H1 (cell line): ENCODE data around the gene DEFB112. TPM values are rescaled to one million over a fixed set of nuclear protein-coding genes. Genes with fewer than 3 reads are reported as not detected.
A peak's percentile ranks its signal among the peaks of the same experiment; 100 is the strongest.

Source experiments
- CTCF ChIA-PET: fragments of 300-600 bp; sonication (Branson Sonifier 250); formaldehyde crosslinking; loops from one replicate; lab custom pipeline; 2021; ENCODE audit not compliant: partially characterized antibody; lab: Charles Lee
- POLR2A ChIA-PET: fragments of 300-600 bp; sonication (Branson Sonifier 250); formaldehyde crosslinking; loops from one replicate; lab custom pipeline; 2021; ENCODE audit warnings: inconsistent platforms; ENCODE audit not compliant: partially characterized antibody; lab: Charles Lee
- DNase-seq, 2 experiments: peaks; one replicate each; pipeline versions ENCODE4 v3.0.0 to v3.0.0-alpha.2; 2010 to 2022; ENCODE audit warnings: low spot score in 2 of 2, low read depth in 1 of 2, mixed read lengths in 1 of 2
- FAIRE-seq: peaks from 2 replicates; lab custom pipeline; 2011; peaks lifted over from hg19 to GRCh38; lab: Jason Lieb, UNC
- H2AFZ ChIP-seq: 2 replicates; pipeline ENCODE4 v1.8.1; 2012; ENCODE audit warnings: low read length, inconsistent platforms
- H2AK5ac ChIP-seq: 2 replicates; pipeline ENCODE4 v1.6.1; 2013; ENCODE audit warnings: low read depth, low read length
- H2BK120ac ChIP-seq: replicated peaks from 2 replicates; pipeline ENCODE3; 2013; ENCODE audit warnings: low read depth, low read length, inconsistent platforms
- H2BK12ac ChIP-seq: 2 replicates; pipeline ENCODE4 v1.6.1; 2013; ENCODE audit warnings: low read depth, low read length
- H2BK15ac ChIP-seq: 2 replicates; pipeline ENCODE4 v1.6.1; 2013; ENCODE audit warnings: low read length
- H2BK20ac ChIP-seq: 2 replicates; pipeline ENCODE4 v1.6.1; 2013; ENCODE audit warnings: low read length
- H2BK5ac ChIP-seq: 2 replicates; pipeline ENCODE4 v1.6.1; 2013; ENCODE audit warnings: low read depth, low read length
- H3K14ac ChIP-seq: 2 replicates; pipeline ENCODE4 v1.6.1; 2013; ENCODE audit warnings: inconsistent platforms; ENCODE audit not compliant: insufficient read length
- H3K18ac ChIP-seq: 2 replicates; pipeline ENCODE4 v1.6.1; 2013; ENCODE audit warnings: low read length; ENCODE audit errors: extremely low read depth
- H3K23ac ChIP-seq: 2 replicates; pipeline ENCODE4 v1.6.1; 2013; ENCODE audit warnings: inconsistent platforms; ENCODE audit not compliant: insufficient read length
- H3K23me2 ChIP-seq: 2 replicates; pipeline ENCODE4 v1.6.1; 2013; ENCODE audit warnings: low read depth, low read length
- H3K27ac ChIP-seq: 2 replicates; pipeline ENCODE4 v1.6.1; 2011; ENCODE audit warnings: low read depth, low read length, inconsistent platforms
- H3K27me3 ChIP-seq, 4 experiments: replicated peaks in 1 of 4; 1 replicate in 1 of 4; 2 replicates in 3 of 4; pipeline versions ENCODE4 v1.6.1 to v1.8.1; 2011 to 2013; ENCODE audit warnings: low read length in 3 of 4, mild to moderate bottlenecking in 3 of 4, inconsistent platforms in 2 of 4, mixed read lengths in 2 of 4, moderate library complexity in 1 of 4; ENCODE audit not compliant: control insufficient read depth in 3 of 4, insufficient read depth in 3 of 4; ENCODE audit errors: extremely low read depth in 1 of 4
- H3K36me3 ChIP-seq, 4 experiments: 2 replicates each; pipeline versions ENCODE4 v1.6.1 to v1.8.1; 2011 to 2013; ENCODE audit warnings: mild to moderate bottlenecking in 4 of 4, low read length in 3 of 4, moderate library complexity in 2 of 4, control low read depth in 1 of 4, inconsistent platforms in 1 of 4; ENCODE audit not compliant: insufficient read depth in 4 of 4, control insufficient read depth in 2 of 4
- H3K4ac ChIP-seq: replicated peaks from 2 replicates; pipeline ENCODE3; 2013; ENCODE audit warnings: low read length, low read depth, mixed read lengths, inconsistent platforms; ENCODE audit not compliant: insufficient read length
- H3K4me1 ChIP-seq, 4 experiments: replicated peaks in 1 of 4; 1 replicate in 1 of 4; 2 replicates in 3 of 4; pipeline versions ENCODE4 v1.6.1 to v1.8.1; 2011 to 2013; ENCODE audit warnings: low read length in 3 of 4, inconsistent platforms in 2 of 4, mixed read lengths in 1 of 4; ENCODE audit not compliant: insufficient read depth in 4 of 4, control insufficient read depth in 3 of 4
- H3K4me2 ChIP-seq, 2 experiments: 2 replicates each; pipeline versions ENCODE4 v1.6.1 to v1.8.1; 2011 to 2013; ENCODE audit warnings: low read depth in 2 of 2, low read length in 2 of 2, control low read depth in 1 of 2, inconsistent platforms in 1 of 2, mild to moderate bottlenecking in 1 of 2; ENCODE audit not compliant: insufficient read depth in 1 of 2
- H3K4me3 ChIP-seq, 4 experiments: fragments of 200-600, 300-600 bp in 1 of 4; sonication (generic), shearing (Covaris generic), sonication (Bioruptor Twin) in 1 of 4; 2 replicates each; pipeline versions ENCODE4 v1.5.1 to v1.8.1; 2011 to 2016; ENCODE audit warnings: low read length in 4 of 4, low read depth in 3 of 4, control low read depth in 2 of 4, inconsistent platforms in 2 of 4, mild to moderate bottlenecking in 2 of 4, mixed read lengths in 1 of 4, moderate library complexity in 1 of 4; ENCODE audit not compliant: insufficient read depth in 2 of 4; ENCODE audit errors: extremely low read depth in 1 of 4
- H3K56ac ChIP-seq: replicated peaks from 2 replicates; pipeline ENCODE3; 2013; ENCODE audit warnings: low read depth, mild to moderate bottlenecking, mixed read lengths, low read length, inconsistent platforms; ENCODE audit not compliant: insufficient read length
- H3K79me1 ChIP-seq: 2 replicates; pipeline ENCODE4 v1.6.1; 2013; ENCODE audit warnings: low read depth, low read length, control low read depth
- H3K79me2 ChIP-seq, 2 experiments: 2 replicates each; pipeline versions ENCODE4 v1.6.1 to v1.8.1; 2012 to 2013; ENCODE audit warnings: low read length in 2 of 2, mild to moderate bottlenecking in 2 of 2, inconsistent platforms in 1 of 2; ENCODE audit not compliant: insufficient read depth in 2 of 2, control insufficient read depth in 1 of 2
- H3K9ac ChIP-seq, 4 experiments: replicated peaks in 1 of 4; 1 replicate in 1 of 4; 2 replicates in 3 of 4; pipeline versions ENCODE4 v1.6.1 to v1.8.1; 2011 to 2013; ENCODE audit warnings: low read depth in 3 of 4, low read length in 3 of 4, control low read depth in 2 of 4, mild to moderate bottlenecking in 2 of 4, moderate library complexity in 2 of 4, inconsistent platforms in 1 of 4; ENCODE audit errors: extremely low read depth in 1 of 4
- H3K9me3 ChIP-seq, 2 experiments: 2 replicates each; pipeline versions ENCODE4 v1.6.1 to v1.8.1; 2012 to 2013; ENCODE audit warnings: mild to moderate bottlenecking in 2 of 2, moderate library complexity in 2 of 2, control low read depth in 1 of 2, inconsistent platforms in 1 of 2, low read depth in 1 of 2, low read length in 1 of 2, mixed read lengths in 1 of 2; ENCODE audit not compliant: insufficient read depth in 2 of 2
- H4K20me1 ChIP-seq, 2 experiments: replicated peaks in 1 of 2; 2 replicates each; pipeline versions ENCODE3 to v1.8.1; 2011 to 2013; ENCODE audit warnings: inconsistent platforms in 2 of 2, low read length in 2 of 2, mild to moderate bottlenecking in 1 of 2; ENCODE audit not compliant: insufficient read depth in 2 of 2, control insufficient read depth in 1 of 2
- H4K5ac ChIP-seq: 2 replicates; pipeline ENCODE4 v1.6.1; 2013; ENCODE audit warnings: low read length, low read depth, mixed read lengths, inconsistent platforms; ENCODE audit not compliant: insufficient read length
- H4K8ac ChIP-seq: 2 replicates; pipeline ENCODE4 v1.8.0; 2013; ENCODE audit warnings: mild to moderate bottlenecking, moderate library complexity, low read length, inconsistent platforms; ENCODE audit not compliant: insufficient read depth; ENCODE audit errors: extremely low read depth
- H4K91ac ChIP-seq: replicated peaks from 2 replicates; pipeline ENCODE3; 2013; ENCODE audit warnings: low read length, mixed read lengths, inconsistent platforms; ENCODE audit not compliant: insufficient read length
- CTCF ChIP-seq, 3 experiments: IDR thresholded peaks; 1 replicate in 2 of 3; 2 replicates in 1 of 3; pipeline versions ENCODE4 v1.5.1 to v1.6.1; 2011; ENCODE audit warnings: low read length in 3 of 3, mild to moderate bottlenecking in 3 of 3, inconsistent platforms in 2 of 3, low read depth in 1 of 3, moderate library complexity in 1 of 3; ENCODE audit not compliant: insufficient read depth in 1 of 3; ENCODE audit errors: control extremely low read depth in 1 of 3
- E2F6 ChIP-seq: IDR thresholded peaks from 2 replicates; pipeline ENCODE4 v1.6.1; 2012; ENCODE audit warnings: inconsistent platforms
- POLR2A ChIP-seq, 2 experiments: IDR thresholded peaks; 1 replicate in 1 of 2; 2 replicates in 1 of 2; pipeline ENCODE4 v1.6.1; 2011; ENCODE audit warnings: low read depth in 2 of 2, low read length in 2 of 2, mild to moderate bottlenecking in 2 of 2; ENCODE audit errors: control extremely low read depth in 1 of 2
- POLR2AphosphoS5 ChIP-seq: IDR thresholded peaks from 2 replicates; pipeline ENCODE4 v1.6.1; 2011; ENCODE audit warnings: low read depth, low read length
- RAD21 ChIP-seq, 2 experiments: IDR thresholded peaks in 1 of 2; conservative IDR thresholded peaks in 1 of 2; 2 replicates each; pipeline ENCODE4 v1.6.1; 2011; ENCODE audit warnings: low read depth in 2 of 2, low read length in 2 of 2, improper control_type of control experiment in 1 of 2, inconsistent platforms in 1 of 2, mild to moderate bottlenecking in 1 of 2, moderate library complexity in 1 of 2
- TAF1 ChIP-seq: IDR thresholded peaks from 2 replicates; pipeline ENCODE4 v1.6.1; 2011; ENCODE audit warnings: mild to moderate bottlenecking, low read depth, low read length
- TCF12 ChIP-seq: IDR thresholded peaks from 2 replicates; pipeline ENCODE4 v1.6.1; 2011; ENCODE audit warnings: low read depth, mild to moderate bottlenecking, low read length
- WGBS, 2 experiments: shearing (Covaris generic) in 1 of 2; methylation state at CpG; one replicate each; pipeline versions ENCODE4 v1.1.6 to v1.1.7; 2013 to 2015; ENCODE audit warnings: low lambda C conversion rate in 2 of 2, mixed read lengths in 2 of 2, inconsistent platforms in 1 of 2, low coverage in 1 of 2, missing lambda C conversion rate in 1 of 2; ENCODE audit not compliant: insufficient replicate concordance in 2 of 2, insufficient coverage in 1 of 2, insufficient read length in 1 of 2; ENCODE audit errors: extremely low coverage in 1 of 2, missing lambda C conversion rate in 1 of 2; 5-methylcytosine and 5-hydroxymethylcytosine counted together
- polyA plus RNA-seq, 7 experiments: library from polyadenylated mRNA; depleted of rRNA in 3 of 7; stranded (reverse) in 5 of 7; unstranded in 2 of 7; fragments of >200 nt in 5 of 7; fragments of 200-250 nt in 2 of 7; gene quantifications; 1 replicate in 5 of 7; 2 replicates in 1 of 7; 4 replicates in 1 of 7; pipeline versions ENCODE4 v1.2.1 to v1.2.3, GENCODE V29; 2011 to 2013; ENCODE audit warnings: missing spikeins in 2 of 7, mixed read lengths in 2 of 7
- total RNA-seq: library from RNA; stranded (reverse); fragmentation: NEBNext Ultra II Directional; extraction: Animal tissue kit (Norgen Biotek cat#: 25700); gene quantifications from 2 replicates; pipeline ENCODE4 v1.2.1, GENCODE V29; 2021

The DEFB112 gene
- total and polyA plus RNA-seq, 2 of the 8 experiments (the other 6 are each of a cell fraction or from before 2014, with no cell fraction given): not detected

GRCh38 chr6:50030777-50031562 is 18.8 kb downstream of the DEFB112 start:
- no peak overlapping the region for H2BK120ac ChIP-seq
- peak overlapping the region in 3 of 4 experiments; percentile 17 to 32 (median 26); a peak in 2 of 8 replicates for H3K4me3 ChIP-seq
- no peak overlapping the region for H2AK5ac ChIP-seq
- no peaks in the 10 kb centered on the region for H3K36me3 ChIP-seq
- H3K18ac ChIP-seq: peak overlapping the region; percentile 95
- no peaks in the 10 kb centered on the region for H3K79me2 ChIP-seq
- H2AFZ ChIP-seq: peak overlapping the region; percentile 100
- H3K4ac ChIP-seq: no peak overlapping the region
- peak overlapping the region in 2 of 4 experiments; percentile 14 to 37; a peak in 2 of 7 replicates for H3K9ac ChIP-seq
- ChIA-PET CTCF (interaction anchor here (0.6 to 3.0 kb wide), 47 partner anchors 8 to 1954 kb away, joined by 3 to 23 read pairs (median 3); partner anchors contain the start of genes DEFB110 and DEFB112), POLR2A (interaction anchor here (1.1 to 1.2 kb wide), 2 partner anchors 12 to 22 kb away, joined by 3 to 4 read pairs; no protein-coding TSS in a partner anchor)
- peak overlapping the region; percentile 37; the same call in 1 of the 2 replicates for H4K8ac ChIP-seq
- 42% methylated on average over 18 of the region's 18 CpGs; no CpG with 5 or more reads in 1 of the 2 experiments for WGBS, 2 experiments
- 0 out of 2 replicates have a peak overlapping the region, but pooled peaks have one; percentile 32 for H2BK5ac ChIP-seq
- no peaks in the 10 kb centered on the region for H3K23me2 ChIP-seq
- H3K4me1 ChIP-seq: no peaks in the 10 kb centered on the region; a peak in 1 of 7 replicates
- H2BK15ac ChIP-seq: peak overlapping the region; percentile 21; the same call in 1 of the 2 replicates
- FAIRE-seq (peak; percentile 95), DNase-seq (peak; percentile 38 to 72)
- peak overlapping the region; percentile 50 for H4K91ac ChIP-seq
- peak overlapping the region; percentile 53 for H2BK20ac ChIP-seq
- H3K14ac ChIP-seq: no peak overlapping the region
- no peaks in the 10 kb centered on the region for H3K9me3 ChIP-seq
- peak overlapping the region; percentile 3 for H4K5ac ChIP-seq
- H4K20me1 ChIP-seq: no peaks in the 10 kb centered on the region
- H3K23ac ChIP-seq: no peak overlapping the region
- H3K56ac ChIP-seq: no peak overlapping the region
- no peaks in the 10 kb centered on the region for H3K27me3 ChIP-seq
- H2BK12ac ChIP-seq: peak overlapping the region; percentile 89; the same call in 1 of the 2 replicates
- H3K4me2 ChIP-seq: peak overlapping the region; percentile 11 to 59
- H3K27ac ChIP-seq: no peak overlapping the region
- no peaks in the 10 kb centered on the region for H3K79me1 ChIP-seq
- peak; percentile 54; the same call in 1 of the 2 replicates for TF ChIP-seq E2F6
- peak; percentile 55 to 59 for TF ChIP-seq RAD21 (IDR thresholded peaks at IDR 0.05 in 1 of 2, conservative IDR thresholded peaks at IDR 0.05 in 1 of 2; ENCODE audit: low read depth in 2 of 2, low read length in 2 of 2)
- TF ChIP-seq TCF12: 0 out of 2 replicates have a peak, but pooled peaks have one; percentile 30
- TF ChIP-seq TAF1: peak; percentile 41; the same call in 1 of the 2 replicates
- TF ChIP-seq CTCF (IDR thresholded peaks at IDR 0.05; ENCODE audit: control extremely low read depth in 1 of 3, insufficient read depth in 1 of 3, low read depth in 1 of 3, low read length in 3 of 3): peak; percentile 50 to 77 (median 71); a peak in 3 of 4 replicates
- peak in 1 of 2 experiments; percentile 36; a peak in 1 of 3 replicates for TF ChIP-seq POLR2A (IDR thresholded peaks at IDR 0.05; ENCODE audit: control extremely low read depth in 1 of 2, low read depth in 2 of 2, low read length in 2 of 2)
- TF ChIP-seq POLR2AphosphoS5: peak; percentile 77; the same call in 1 of the 2 replicates
